ENCODE data around the gene SLC25A41.
A peak's percentile ranks its signal among the peaks of the same experiment; 100 is the strongest.

Gene SLC25A41

DNA sequence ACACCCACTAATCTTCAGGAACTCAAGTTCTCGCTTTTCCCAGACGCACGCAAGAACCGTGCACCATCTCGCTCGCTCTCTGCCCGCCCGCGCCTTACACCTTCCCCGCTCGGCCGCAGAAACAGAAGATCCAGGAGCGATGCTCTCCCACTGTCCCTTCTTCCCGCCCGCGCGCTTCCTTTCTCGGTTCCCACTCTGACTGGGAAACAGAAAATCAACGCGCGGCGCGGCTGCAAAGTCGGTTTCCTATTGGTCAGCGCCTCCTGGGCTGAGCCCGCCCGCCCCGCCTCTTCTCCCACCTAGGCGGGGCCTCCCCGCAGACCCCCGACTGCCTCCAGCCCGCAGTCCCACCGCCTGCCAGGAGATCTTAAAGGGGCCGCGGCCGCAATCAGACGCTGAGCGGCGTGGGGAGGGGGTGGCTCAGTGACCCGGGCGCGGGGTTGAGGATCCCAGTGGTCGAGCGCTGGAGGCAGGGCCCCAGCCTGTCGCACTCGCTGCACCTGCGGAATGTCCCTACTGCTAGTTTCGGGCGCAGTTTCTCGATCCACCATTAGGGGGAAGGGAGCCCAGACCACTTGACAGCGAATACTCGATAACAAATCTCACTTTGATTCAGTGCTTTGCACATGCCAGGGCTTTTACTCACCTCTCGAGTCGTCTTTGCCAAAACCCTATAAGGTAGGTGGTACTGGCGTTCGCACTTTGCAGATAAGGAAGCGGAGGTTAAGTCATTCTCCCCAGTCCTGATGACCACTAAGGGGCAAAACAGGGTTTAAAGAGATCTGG, 26.7 kb upstream of the SLC25A41 start:
- peak; percentile 98 for DNase-seq (ENCODE audit: low spot score)

DNA sequence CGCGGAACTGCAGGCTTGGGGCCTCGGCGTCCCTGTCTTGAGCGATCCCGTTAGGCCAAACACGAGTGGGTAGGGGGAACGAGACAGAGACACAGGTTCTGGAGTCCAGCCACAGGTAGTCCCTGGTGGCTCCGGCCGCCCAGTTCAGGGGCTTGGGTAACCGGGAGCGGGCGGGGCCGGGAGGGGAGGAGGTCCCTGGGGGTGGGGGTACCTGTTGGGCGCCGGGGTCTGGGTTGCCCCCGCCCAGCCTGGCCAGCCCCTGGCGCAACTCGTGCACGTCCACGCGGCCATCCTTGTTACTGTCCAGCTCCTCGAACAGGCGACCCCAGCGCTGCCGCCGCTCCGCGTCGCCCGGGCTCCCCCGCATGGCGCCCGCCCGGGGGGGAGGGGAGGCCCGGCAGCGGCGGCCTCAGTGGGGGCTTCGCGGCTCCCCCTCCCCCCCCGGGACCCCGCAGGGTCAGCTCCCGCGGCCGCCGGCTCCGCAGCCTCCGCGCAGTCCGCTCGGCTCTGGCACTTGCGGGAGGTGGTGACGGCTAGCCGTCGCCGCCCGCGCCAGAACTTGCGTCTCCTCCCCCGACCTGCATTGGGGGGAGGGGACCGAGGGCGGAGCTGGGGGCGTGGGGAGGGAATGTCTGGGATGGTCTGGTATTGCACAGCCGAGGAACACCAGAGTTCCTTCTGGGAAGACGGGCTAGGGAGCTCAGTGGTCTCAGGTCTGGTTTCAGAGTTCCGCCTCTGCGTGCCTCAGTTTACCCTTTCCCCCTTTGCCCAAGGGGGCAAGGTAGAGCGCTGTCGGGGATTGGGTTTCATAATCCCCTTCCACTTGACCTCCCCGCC, 25.9 kb upstream of the SLC25A41 start, which contains the start of gene SLC25A23:
TSS of gene SLC25A23 (minus strand) at position 531 of the 837 bp plus-strand sequence. CDS start at position 367, 164 bp downstream.
- peak; percentile 60 for DNase-seq (ENCODE audit: low spot score)

DNA sequence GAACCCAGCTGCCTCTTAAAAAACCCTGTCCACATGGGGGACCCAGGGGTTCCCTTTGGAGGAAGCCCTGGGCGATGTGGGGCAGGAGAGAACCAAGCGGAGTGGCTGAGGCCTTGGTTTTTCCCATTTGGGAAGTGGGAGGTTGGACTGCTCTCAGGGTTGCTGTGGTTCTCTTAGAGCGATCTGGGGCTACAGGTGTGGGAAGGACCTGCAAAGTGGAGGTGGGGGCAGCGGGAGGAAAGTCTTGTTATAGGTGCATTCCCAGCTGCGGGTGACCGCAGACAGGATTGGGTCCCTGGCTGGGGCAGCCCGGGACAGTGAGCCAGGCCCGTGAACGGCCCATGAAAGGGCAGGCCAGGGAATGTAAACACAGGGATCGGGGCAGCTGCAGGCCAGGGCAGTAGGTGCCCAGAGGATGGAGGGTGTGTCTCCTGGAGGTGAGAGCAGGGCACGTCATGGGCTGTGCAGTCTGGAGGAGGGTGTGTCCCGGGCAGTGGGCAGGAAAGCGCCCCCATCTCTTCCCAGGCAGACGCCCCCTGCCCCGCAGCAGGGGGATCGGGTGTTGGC, 25.2 kb upstream of the SLC25A41 start:
- no peak for DNase-seq (ENCODE audit: low spot score)

DNA sequence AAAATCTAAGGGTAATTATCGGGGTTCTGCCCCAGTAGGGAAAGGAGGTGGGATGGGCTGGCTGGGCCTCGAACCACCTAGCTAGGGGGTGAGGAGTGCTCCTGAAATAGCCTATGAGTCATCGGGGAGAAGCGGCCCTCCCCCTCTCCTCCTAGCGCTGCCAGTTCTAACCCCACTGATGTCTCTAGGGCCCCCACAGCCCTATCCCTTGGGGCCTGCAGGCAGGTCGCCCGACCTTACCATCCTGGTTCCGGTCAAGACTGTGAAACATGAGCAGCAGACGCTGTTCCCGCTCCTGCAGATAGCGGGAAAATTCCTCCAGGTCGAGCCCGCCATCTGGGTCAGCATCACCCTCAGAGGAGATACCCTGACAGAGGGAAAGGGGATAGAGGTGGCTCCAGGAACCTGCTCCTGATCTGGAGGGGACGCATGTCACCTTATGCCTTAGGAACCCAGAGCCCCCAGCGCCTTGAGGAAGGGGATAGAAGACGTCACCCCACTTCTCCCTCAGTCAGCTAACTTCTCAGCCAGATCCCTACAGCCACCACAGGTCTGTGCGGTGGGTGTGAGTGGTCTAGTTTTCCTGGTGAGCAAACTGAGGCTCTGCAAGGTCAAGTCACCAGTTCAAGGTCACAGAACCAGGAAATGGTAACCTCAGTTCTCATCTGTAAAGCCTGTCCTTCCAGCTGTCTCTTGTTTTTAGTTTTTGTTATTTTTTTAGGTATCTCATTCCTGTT, 24.6 kb upstream of the SLC25A41 start:
- no peak for DNase-seq (ENCODE audit: low spot score)

DNA sequence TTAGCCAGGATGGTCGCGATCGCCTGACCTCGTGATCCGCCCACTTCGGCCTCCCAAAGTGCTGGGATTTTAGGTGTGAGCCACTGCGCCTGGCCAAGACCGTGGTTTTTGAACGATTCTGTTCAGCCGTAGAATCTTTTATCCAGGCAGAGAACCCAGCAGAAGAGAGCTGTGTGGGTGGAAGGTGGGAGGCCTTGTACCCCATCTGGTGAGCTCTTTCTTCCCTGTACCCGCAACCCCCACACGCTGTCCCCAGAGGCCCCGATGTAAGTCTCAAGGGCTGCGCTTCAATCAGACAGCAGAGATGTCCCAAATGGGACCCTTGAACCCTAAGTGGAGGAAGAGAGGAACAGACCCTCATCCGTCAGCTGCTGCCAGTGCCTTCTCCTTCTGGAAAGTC, 22.4 kb upstream of the SLC25A41 start:
- no peak for DNase-seq (ENCODE audit: low spot score)

DNA sequence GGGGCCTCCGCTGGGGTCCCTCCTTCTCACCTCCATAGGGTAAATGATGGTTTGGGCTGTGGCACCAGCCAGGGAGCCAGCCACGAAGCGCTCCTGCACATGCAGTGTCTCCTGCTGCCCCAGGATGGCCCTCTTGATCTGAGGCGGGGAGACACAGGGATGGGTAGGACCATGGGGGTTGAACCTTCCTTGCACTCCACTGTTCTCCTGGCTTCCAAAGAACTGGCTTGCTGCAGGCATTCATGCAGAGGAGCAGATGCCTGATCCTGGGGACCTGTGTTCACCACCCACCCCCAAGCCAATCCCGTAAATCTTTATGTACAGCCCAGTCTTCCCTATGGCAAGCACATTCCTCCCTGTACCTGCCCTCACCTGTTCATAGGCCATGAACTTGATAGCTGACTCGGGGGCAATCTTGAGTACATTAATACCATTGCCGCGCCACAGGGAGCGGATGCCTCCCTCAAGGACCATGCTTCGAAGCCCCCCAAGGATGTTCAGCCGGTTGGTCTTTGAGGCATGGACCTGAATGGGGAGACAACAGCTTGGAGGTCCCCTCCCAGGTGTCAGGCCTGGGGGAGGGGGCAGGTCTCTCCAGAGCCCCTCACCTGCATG, 20.5 kb upstream of the SLC25A41 start:
- DNase-seq (ENCODE audit: low spot score), result no peak

DNA sequence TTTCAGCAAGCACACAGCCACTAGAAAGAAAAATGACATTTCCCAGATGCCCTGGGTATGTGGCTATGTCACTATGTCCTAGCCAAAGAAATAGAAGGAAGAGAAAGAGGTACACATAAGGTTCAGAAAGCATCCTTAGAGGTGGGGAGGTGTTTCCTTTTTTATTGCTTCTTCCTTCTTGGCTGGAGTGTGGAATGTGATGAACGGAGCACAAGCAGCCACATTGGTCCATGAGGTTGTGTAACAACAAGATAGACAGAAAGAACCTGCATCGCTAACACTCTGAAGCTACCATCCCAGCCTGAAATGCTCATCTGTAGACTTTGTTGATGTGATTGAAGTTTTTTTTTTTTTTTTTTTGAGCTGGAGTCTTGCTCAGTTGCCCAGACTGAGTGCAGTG, 19.3 kb upstream of the SLC25A41 start:
- DNase-seq (ENCODE audit: low spot score), result no peak

DNA sequence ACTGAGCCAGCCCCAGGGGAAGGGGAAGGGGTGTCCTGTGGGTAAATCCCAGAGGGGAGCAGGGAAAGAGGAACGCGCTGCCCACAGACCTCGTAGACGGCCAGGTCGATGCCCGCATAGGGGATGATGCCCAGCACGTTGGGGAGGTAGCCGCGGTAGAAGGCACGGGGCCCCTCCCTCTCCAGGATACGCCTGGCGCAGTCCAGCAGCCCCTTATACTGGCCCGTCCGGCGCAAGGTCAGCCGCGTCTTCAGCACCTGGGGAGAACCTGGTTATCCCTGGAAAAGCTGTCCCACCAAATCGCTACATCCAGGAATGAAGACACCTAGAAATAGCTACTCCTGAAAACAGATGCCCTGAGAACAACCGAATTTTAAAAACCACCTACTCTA, 18.7 kb upstream of the SLC25A41 start:
- no peak for DNase-seq (ENCODE audit: low spot score)

DNA sequence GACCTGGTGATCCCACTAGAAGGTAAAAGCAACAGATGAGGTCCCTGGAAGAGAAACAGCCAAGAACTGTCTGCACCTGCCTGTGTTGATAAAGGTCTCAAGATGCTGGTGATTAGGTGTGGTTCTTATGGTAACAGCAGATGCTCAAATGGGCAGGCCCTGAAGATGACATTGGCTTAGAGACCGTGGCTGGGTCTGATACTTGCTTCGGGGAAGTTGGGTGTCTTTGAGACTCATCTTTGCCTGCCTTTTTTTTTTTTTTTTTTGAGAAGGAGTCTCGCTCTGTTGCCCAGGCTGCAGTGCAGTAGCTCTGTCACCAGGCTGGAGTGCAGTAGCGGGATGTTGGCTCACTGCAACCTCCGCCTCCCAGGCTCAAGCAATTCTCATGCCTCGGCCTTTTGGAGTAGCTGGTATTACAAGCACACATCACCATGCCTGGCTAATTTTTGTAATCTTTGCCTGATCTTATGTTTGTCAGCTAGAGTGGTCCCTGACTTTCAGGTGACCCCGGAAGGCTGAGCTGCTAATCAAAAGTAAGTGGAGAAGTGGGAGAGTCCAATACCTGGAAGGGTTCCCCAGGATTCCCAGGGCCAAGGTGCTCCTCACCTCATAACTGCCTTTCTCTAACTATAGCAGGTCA, 18.1 kb upstream of the SLC25A41 start:
- DNase-seq (ENCODE audit: low spot score), result no peak

DNA sequence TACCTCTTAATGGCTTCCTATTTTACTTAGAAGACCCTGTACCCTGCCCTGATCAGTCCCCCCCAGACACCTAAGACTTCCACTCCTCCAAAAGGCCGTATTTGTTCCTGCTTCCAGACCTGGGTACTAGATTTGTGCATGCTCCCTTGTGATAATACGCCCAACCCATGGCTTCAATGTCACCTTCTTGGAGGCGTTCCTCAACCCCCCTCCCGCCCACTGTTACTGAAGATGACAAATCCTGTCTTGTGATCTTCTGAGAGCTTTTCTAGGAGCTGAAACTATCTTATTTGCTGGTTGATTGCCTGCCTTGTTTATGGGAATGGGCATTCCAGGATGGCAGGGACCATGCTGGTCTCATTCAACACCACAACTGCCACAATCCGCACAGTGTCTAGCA, 16.6 kb upstream of the SLC25A41 start:
- no peak for DNase-seq (ENCODE audit: low spot score)

DNA sequence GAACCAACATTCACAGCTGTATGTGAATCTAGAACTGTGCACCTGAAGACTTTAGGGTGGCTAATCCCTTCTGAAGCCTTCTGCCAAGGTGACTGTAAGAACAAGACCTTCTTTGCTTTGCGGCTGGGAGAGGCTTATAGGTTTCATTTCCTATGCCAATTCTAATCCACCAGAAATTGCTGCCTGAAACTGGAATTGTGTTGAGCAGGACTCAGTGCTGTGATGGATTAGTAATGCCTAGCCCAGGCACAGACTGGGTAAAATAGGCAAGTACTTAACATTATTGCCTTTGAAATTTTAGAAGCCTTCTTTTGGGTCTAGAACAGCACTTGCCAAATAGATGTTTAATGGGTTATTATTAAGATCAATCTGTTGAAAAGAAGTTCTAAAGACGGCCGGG, 14.5 kb upstream of the SLC25A41 start:
- no peak for DNase-seq (ENCODE audit: low spot score)

DNA sequence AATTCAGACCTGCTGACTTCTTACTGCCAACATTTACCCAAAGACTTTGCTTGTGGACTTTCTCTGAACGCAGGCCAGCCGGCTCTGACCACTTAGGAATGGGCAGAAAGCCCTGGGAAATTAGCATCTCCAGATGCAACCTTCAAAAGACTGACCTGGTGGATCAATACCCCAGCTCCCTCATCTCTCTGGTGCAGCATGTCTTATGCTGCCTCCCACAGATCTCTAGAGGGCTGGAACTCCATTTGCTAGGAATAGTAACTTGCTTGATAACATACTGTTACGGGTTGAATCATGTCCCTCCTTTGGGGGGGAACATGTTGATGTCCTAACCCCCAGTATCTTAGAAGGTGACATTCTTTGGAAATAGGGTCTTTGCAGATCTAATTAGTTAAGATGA, 12.9 kb upstream of the SLC25A41 start:
- no peak for DNase-seq (ENCODE audit: low spot score)

DNA sequence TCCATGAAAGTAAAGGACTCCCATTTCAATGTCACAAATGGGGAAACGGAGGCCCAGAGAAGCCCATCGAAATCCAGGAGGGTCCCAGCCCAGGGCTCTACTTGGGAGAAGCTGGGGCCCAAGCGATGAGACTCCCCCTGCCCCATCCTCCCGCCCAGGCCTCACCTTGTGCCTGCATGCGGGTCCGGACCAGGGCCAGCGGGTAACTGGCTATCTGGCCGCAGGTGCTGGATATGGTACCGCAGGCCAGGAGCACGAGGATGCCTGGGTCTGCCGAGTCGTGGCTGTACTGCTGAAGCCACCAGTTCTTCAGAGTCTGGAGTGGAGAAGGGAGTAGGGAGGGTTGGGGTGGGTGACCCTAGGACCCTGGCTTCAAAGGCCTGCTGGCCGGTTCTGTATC, 10.4 kb upstream of the SLC25A41 start:
- no peak for DNase-seq (ENCODE audit: low spot score)

DNA sequence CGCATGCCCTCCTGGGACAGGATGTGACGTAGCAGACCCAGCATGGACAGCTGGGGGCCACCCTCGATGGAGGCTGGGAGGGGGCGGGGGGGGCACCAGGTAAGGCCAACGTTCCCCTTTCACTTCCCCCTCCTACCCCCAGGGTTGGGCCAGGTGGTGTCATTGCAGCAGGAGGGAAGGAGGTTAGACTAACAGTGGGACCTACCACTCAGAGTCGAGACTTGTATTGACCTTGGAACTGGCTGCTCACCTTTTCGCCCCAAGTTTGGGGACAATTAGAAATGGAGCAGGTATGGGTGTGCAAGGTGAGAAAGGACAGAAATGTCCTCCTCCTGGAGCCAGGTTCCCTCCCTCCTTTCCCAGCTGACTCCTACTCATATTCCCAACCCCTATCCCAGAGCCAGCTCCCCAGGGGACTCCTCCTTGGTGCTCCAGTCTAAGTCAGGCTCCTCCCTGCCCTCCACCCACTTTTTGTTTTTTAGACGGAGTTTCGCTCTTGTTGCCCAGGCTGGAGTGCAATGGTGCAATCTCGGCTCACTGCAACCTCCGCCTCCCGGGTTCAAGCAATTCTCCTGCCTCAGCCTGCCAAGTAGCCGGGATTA, 8.6 kb upstream of the SLC25A41 start:
- no peak for DNase-seq (ENCODE audit: low spot score)

DNA sequence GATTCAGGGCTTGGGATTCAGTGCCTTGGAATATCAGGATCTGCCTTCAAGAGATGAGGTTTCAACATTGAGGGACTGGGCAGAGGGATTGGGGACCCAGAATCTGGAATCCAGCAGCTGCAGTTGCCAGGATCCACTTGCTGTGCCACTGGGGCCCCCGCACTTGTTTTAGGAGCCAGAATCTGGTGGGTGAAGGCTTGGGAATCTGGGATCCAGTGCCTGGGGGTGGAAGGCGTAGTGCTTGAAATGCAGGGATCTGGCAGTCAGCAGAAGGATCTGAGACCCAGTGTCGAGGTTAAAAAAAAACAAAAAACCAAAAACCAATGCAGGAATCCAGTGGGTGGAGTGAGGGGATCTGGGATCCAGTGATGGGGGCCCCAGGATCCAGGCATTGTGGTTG, 7.3 kb upstream of the SLC25A41 start:
- no peak for DNase-seq (ENCODE audit: low spot score)

DNA sequence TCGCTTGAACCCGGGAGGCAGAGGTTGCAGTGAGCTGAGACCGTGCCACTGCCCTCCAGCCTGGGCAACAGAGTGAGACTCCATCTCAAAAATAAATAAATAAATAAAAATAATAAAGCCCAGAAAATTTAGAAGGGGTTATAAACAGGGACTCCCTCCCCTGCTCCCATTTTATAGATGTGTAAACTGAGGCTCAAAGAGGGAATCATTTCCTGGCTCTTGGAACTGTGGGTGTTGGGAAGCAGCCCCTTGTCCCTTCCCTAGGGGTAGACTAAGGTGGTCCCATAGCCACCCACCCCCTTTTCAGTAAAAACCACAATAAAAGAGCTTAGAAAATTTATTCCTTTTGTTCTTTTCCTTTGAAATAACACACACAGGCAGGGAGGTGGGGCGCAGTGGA, 6.2 kb upstream of the SLC25A41 start:
- DNase-seq (ENCODE audit: low spot score), result no peak

DNA sequence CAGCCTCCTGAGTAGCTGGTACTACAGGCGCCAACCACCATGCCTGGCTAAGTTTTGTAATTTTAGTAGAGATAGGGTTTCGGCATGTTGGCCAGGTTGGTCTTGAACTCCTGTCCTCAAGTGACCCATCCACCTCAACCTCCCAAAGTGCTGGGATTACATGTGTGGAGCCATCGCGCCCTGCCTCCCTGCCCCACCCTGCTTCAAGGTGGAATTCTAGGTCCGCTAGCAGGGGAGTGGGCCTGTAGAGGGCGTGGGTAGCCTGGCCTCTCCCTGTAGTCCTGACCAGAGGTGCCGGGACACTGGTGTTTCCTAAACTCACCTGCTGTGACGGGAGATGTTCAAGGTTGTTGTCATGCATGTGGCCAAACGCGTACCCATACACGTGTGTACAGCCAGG, 398 bp downstream of the SLC25A41 start:
- no peak for DNase-seq (ENCODE audit: low spot score)

DNA sequence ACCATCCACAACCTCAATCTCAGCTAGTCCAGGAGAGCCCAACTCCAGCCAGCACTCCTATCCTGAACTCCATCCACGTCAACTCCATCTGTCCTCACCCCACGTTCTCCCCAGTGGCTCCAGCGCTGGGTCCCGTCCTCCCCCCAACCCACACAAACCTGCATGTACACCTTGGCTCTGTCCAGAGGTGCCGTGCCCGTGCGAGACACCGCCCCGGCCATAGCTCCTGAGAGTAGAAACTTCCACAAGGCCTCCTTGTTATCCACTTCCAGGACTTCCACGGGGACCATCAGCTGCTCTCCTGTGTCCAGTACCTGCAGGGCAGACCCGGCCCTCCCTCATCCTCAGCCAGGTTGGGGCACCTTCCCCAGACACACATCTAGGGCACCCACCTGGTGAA, 1.7 kb downstream of the SLC25A41 start:
- no peak for DNase-seq (ENCODE audit: low spot score)

DNA sequence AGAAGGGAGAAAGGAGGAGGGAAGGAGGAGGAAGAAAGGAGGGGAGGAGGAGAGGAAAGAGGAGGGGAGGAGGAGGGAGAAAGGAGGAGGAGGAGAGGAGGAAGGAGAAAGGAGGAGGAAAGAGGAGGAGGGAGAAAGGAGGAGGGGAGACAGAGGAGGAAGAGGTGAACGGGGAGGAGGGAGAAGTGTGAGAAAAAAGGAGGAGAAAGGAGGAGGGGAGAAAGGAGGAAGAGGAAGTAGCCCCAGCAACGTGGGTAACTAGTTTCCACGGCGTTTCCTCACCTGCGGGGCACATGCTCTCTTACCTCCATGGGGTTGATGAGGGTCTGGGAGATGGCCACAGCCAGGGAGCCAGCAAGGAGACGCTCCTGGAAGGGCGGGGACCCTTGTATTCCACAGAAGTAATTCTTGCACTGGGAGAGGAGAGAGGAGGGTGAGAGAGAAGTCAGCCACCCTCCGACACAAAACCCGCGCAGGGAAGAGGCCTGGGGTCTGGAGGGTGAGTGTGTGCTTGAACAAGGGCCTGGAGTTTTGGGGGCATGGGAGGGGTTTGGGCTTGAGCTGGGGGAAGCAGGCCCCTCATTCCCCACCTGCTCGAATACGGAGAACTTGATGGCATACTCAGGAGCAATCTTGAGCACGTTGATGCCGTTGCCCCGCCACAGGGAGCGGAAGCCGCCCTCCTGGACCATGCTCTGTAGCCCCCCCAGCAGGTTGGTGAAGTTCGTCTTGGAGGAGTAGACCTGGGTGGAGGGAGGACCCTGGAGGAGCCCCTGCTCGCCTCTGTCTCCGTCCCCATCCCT, 3.9 kb downstream of the SLC25A41 start:
- no peak for DNase-seq (ENCODE audit: low spot score)

Data from CD4-positive, alpha-beta T cell treated with Interleukin-2 at 100 ng/mL for 4 hours (primary cell).